SK-N-MC (cell line): ENCODE measurements around the gene N4BP2L1.

Source experiments
- EZH2 ChIP-seq: fragments of 200-600 bp; sonication (generic); IDR thresholded peaks from one replicate; pipeline ENCODE4 v1.6.1; 2017; ENCODE audit warnings: antibody characterized with exemption
- FOXP2 ChIP-seq: optimal IDR thresholded peaks from 2 replicates; pipeline ENCODE3; 2011; ENCODE audit warnings: mild to moderate bottlenecking, moderate library complexity; ENCODE audit not compliant: insufficient read depth; ENCODE audit errors: extremely low read length, control extremely low read depth
- POLR2AphosphoS5 ChIP-seq: IDR thresholded peaks from 2 replicates; pipeline ENCODE4 v1.6.1; 2012; ENCODE audit warnings: mild to moderate bottlenecking, low read depth, low read length, borderline replicate concordance

DNA sequence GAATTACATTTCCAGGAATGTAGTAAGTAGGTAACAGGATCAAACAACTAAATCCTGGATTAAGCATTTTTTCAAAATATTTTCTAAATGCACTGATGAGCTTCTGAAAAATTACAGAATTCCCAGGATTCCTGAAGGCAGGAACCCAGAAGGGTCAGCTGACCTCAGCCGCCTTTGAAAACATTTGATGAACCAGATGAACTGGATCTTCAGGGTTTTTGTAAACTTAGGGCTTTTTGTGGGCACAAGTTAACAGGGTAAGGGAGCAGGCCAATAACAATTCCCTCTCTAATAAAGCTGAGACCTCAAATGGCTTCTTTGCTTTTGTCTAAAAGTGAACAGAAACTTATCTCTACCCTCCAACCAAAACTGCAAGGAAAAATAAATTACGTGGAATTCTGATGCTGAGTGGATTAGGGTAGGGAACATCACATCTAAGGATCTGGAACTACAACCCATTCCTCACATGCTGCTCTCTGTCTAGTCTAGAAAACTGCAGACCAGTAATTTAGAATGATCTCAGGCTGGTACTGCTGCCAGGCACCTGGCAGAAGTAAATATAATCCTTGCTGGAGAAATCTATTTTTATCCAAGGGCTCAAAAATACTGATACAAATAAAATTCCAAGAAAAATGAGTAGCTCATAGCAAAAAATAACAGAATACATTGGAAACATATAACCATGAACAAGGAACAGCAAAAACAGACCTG is 48.2 kb upstream of the N4BP2L1 start:
- TF ChIP-seq POLR2AphosphoS5 = no peak
- no peak for TF ChIP-seq FOXP2
- TF ChIP-seq EZH2 = no peak
